Ammon's horn (tissue), 1 donor: ENCODE measurements around the gene UMAD1.

ENCODE experiments used
- DNase-seq: peaks from one replicate; pipeline ENCODE4 v3.0.0-alpha.2; 2016; ENCODE audit warnings: low spot score

Gene UMAD1

GRCh38 chr7:7922684-7923385 lies 282.3 kb downstream of the UMAD1 start:
- DNase-seq, result no peak

DNA sequence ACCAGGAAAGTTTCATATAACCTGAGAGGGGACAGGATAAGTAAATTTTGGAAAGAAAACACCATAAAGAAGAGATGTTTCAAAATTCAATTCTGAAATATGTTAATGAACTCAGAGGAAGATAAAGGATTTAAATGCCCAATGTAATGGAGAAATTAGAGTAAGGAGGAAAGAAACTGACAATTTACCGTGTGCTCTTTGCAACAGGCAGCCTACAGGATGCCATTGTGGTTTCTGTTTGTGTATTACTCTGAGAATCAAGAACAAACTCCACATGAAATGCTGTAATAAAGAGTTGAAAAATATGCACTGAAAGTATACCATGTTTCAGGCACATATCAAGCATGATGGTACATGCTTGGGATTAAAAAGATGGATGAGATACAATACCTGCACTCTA lies 283.3 kb downstream of the UMAD1 start:
- DNase-seq, result no peak

- DNase-seq, result no peak
Observed at GRCh38 chr7:7924303-7924702, 283.8 kb downstream of the UMAD1 start.
